Activated T-cell treated with anti-CD3 and anti-CD28 coated beads, Interleukin-2, amount 50 U/mL, for 24 hours (primary cell): ENCODE measurements around the gene PIPOX.

Experiments used
- DNase-seq: peaks from one replicate; pipeline ENCODE4 v3.0.0-alpha.2; 2020
- H3K27ac Mint-ChIP-seq: 2 replicates; pipeline ENCODE4 v1.8.0; 2020; ENCODE audit warnings: mild to moderate bottlenecking, mixed read lengths
- H3K27me3 Mint-ChIP-seq: 2 replicates; pipeline ENCODE4 v1.8.0; 2020; ENCODE audit warnings: mixed read lengths
- H3K36me3 Mint-ChIP-seq: 2 replicates; pipeline ENCODE4 v1.8.0; 2020; ENCODE audit warnings: low read depth, mixed read lengths
- H3K4me1 Mint-ChIP-seq: 2 replicates; pipeline ENCODE4 v1.8.0; 2020; ENCODE audit warnings: low read depth, mixed read lengths
- H3K4me3 Mint-ChIP-seq: 2 replicates; pipeline ENCODE4 v1.8.0; 2020; ENCODE audit warnings: mild to moderate bottlenecking, moderate library complexity, mixed read lengths
- H3K9me3 Mint-ChIP-seq: 2 replicates; pipeline ENCODE4 v1.8.0; 2020; ENCODE audit warnings: mixed read lengths

The PIPOX gene

DNA sequence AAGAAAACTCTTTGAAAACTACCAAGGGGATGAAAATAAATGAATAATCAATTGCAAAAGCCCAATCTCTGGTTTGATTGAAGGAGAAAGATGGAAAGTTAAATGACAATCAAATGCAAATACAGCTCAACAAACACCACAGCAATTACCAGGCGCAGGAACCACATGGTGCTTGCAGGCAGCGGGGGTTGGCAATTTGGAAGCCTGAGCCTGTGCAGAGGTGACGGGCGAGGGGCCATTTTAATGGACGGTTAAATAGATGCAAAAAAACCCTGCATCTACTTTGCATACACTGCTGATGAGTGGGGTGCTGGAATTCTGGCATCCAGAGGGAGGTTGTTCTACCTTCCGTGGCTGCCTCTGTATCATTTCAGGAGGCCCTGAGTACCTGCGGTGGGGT lies 32.4 kb upstream of the PIPOX start:
- Mint-ChIP-seq H3K27ac (no peak overlapping the region), H3K9me3 (no peaks in the 10 kb centered on the region), H3K36me3 (no peaks in the 10 kb centered on the region), H3K4me3 (no peak overlapping the region), H3K27me3 (peaks cover 41% of the 10 kb centered on the region), H3K4me1 (peaks cover 9% of the 10 kb centered on the region)
- DNase-seq = no peak

DNA sequence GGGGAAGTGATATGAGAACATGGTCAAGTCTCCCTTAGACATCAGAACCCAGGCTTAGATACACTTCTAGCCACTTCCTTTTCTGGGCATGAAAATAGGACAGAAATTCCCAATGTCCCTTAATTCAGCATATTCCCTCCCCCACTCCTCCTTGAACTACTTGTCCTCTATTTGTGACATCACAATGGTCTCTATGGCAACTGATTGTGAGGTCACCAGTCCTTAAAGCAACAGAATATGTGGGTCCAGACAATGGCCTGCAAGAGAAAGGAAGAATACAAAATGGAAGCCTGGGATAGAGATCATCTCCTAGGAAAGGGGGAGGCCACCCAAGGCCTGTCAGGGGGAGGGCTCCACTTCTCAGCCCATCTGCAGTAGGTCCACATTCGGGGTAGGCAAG lies 30.4 kb upstream of the PIPOX start:
- no peaks in the 10 kb centered on the region for H3K36me3 Mint-ChIP-seq
- H3K4me1 Mint-ChIP-seq = peaks cover 5% of the 10 kb centered on the region
- no peaks in the 10 kb centered on the region for H3K9me3 Mint-ChIP-seq
- no peak for DNase-seq
- H3K27ac Mint-ChIP-seq = no peak overlapping the region
- H3K4me3 Mint-ChIP-seq = no peak overlapping the region
- H3K27me3 Mint-ChIP-seq = peaks cover 34% of the 10 kb centered on the region

DNA sequence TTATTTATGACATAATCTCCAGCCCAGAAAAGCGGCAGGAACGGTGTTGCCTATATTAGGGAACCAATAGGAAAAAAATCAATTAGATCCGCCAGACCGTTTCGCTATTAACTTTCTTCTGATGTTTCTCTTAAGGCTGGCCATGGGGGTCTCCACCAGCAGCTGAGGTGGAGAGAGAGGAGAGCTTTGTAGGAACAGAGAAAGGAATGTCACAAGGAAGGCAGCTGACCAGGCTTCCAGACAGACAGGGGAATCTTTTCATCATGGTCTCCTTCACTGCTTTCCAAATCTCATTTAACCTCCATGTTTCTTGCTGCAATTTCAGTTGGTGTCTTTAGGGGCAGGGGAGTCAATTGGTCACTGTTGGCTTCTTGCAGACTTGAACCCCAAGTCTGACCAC lies 28.2 kb upstream of the PIPOX start:
- H3K4me1 Mint-ChIP-seq = peaks cover 10% of the 10 kb centered on the region
- DNase-seq = no peak

DNA sequence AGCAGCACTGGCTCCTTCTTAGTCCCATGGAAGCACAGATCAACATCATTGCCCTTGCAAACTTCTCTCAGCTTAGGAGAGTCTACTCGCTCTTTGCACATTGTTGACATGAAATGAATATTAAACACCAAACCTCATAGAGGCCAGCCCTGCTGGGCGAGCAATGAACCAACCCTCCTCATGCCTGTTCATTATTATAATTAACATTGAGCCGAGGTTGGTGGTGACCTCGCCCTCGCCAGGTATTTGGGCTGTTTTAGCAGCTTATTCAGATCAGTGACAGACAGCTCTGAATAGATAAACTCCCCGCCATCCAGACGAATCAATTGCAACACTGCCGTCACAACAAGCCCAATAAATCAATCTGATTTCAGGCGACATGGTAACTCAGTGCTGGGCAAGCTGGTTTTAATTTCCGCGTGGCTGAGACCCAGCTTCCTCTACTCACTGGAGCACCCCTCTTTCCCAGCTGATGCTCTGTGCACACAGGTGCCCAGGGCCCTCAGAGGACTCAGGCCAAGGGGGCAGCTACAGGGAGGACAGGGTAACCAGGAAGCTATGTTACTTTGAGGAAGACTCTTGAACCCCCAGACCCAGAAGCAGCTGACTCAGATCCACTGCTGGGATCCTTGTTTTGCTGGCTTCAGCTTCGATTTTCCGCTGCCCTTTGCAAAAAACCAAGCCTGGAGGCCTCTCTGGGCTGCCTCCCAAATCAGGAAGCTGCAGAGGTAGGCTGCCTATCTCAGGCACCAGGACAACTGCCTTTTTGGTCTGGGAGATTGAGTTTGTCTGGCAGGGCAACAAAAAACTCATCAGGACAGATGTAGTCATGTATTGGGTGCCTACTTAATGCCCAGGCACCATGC lies 26.4 kb upstream of the PIPOX start:
- peaks cover 46% of the 10 kb centered on the region for H3K27me3 Mint-ChIP-seq
- H3K4me3 Mint-ChIP-seq = no peak overlapping the region
- no peak for DNase-seq
- H3K36me3 Mint-ChIP-seq = no peaks in the 10 kb centered on the region
- H3K27ac Mint-ChIP-seq = no peak overlapping the region
- peaks cover 9% of the 10 kb centered on the region for H3K4me1 Mint-ChIP-seq
- no peaks in the 10 kb centered on the region for H3K9me3 Mint-ChIP-seq

More for the DNA sequence above, 28.2 kb upstream of the PIPOX start:
- H3K27me3 Mint-ChIP-seq = peaks cover 38% of the 10 kb centered on the region
- H3K9me3 Mint-ChIP-seq = no peaks in the 10 kb centered on the region
- H3K27ac Mint-ChIP-seq = no peak overlapping the region
- H3K4me3 Mint-ChIP-seq = no peak overlapping the region
- no peaks in the 10 kb centered on the region for H3K36me3 Mint-ChIP-seq

DNA sequence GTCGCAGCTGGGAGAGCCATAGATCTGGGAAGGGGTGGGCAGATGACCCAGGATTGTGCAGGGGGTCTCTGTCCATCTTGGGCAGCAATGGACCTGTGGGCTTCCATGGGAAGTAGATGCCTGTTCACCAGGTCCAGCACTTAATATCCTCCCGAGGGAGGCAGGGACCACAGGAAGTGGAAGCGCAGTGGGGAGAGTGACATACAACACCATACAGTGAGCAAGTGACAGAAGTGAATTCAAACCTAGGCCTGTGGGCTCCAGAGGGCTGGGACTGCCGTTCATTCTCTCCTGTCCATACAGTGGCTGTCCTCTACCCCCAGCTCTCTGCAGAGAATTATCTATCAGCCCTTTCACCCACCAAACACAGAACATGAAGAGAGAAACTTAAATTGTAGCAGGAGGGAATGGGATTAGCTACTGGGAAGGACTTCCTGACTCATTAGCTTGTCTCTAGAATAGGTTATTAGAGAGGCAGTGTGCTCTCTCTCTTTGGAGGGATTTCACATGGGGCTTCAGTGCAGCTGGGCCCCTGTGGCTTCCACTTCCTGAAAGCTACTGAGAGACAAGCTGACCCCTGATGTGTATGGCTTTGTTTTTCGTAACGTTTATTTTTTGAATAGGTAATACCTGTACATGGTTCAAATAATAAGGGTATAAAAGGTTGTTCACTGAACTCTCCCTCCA lies 24.0 kb upstream of the PIPOX start:
- Mint-ChIP-seq H3K9me3 (no peaks in the 10 kb centered on the region), H3K4me1 (peaks cover 5% of the 10 kb centered on the region), H3K4me3 (no peak overlapping the region), H3K27ac (no peak overlapping the region), H3K27me3 (peaks cover 60% of the 10 kb centered on the region), H3K36me3 (no peaks in the 10 kb centered on the region)
- no peak for DNase-seq

DNA sequence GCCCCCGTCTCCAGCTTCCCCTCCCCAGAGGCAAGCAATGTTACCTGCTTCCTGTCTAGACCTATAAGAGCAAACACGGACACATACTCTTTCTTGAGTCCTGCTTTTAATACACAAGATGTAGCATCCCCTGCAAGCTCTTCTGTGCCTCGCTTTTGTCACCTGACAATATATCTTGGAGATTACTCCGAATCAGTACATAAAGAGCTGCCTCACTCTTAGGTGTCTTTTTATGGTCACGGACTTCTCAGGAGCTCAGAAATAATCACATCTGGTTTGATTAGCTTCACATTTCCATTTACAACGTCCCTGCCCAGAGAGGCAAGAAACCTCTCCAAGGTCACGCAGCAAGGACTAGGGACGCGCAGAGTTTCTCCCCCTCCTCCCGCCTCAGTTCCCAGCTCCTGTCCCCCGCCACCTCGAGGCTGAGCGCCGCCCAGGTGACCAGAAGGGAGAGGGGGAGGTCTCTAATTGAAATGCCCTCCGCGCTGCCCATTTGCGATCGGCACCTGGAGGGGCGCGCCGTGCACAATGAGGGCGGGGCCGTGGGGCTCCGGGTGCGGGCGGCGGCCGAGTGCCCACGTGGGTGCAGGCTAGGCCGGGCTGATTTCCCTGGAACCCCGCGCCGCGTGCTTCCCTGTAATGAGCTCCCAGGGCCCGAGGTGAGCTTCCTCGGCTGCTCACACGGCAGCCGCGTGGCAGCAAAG lies 23.3 kb upstream of the PIPOX start:
- Mint-ChIP-seq H3K4me3 (no peak overlapping the region), H3K9me3 (no peaks in the 10 kb centered on the region), H3K27ac (no peak overlapping the region), H3K36me3 (no peaks in the 10 kb centered on the region), H3K4me1 (peaks cover 5% of the 10 kb centered on the region), H3K27me3 (peaks cover 67% of the 10 kb centered on the region)
- no peak for DNase-seq

DNA sequence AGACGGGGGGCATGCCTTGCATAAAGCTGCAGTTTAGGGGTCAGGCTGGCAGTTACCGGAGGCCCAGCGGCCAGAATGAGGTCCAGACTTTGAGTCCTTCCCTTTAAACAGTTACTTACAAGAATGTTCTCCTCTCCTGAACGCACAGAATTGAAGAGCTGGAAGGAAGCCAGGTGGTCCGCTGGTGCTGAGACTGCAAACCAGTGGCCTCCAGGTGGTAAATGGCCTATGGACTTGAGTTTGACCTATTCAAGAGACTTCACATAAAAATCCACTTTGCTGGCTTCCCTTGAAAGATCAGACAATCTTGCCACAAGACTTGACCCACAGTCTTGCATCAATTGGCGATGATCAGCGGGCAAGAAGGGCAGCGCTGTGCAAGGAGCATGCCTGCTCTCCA lies 22.4 kb upstream of the PIPOX start:
- Mint-ChIP-seq H3K36me3 (no peaks in the 10 kb centered on the region), H3K4me1 (peaks cover 5% of the 10 kb centered on the region), H3K27me3 (peaks cover 72% of the 10 kb centered on the region), H3K9me3 (no peaks in the 10 kb centered on the region), H3K27ac (no peak overlapping the region), H3K4me3 (no peak overlapping the region)
- DNase-seq = no peak

DNA sequence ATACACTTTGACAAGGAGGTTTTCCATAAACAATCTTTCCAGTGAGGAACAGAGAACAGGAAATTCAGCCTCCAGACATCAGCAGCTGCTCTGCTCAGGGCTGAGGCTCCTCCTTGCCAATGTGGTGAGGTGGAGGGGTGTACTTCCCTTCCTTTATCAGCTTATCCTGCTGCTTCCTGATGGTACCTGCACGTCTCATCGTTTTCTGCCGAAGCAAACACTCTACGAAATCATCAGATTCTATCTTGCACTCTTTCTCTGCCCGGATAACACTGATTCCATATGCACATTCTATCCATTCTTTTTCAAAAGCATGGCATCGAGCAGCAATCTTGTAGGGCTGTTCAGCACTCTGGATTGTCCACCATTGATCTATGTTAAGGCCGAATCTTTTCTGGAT lies 21.7 kb upstream of the PIPOX start:
- peaks cover 70% of the 10 kb centered on the region for H3K27me3 Mint-ChIP-seq

DNA sequence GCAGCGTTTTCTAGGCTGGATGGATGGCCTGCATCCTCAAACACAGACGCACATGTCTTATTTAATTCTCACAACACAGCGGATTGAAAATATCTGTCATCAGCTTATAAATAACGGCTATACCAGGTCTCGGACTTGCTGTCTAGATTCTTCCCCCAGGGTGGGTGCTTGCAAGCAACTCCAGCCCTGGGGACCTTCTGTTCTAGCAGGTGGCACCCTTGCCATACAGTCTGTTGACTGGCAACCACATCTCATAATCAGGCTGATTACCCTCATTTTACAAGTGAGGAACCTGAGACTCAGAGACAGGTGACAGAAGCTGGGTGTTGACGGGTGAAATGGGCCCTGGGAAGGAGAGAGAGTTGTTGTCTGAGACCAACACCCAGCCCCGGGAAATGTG lies 20.9 kb upstream of the PIPOX start:
- Mint-ChIP-seq H3K4me3 (no peak overlapping the region), H3K9me3 (no peaks in the 10 kb centered on the region), H3K36me3 (no peaks in the 10 kb centered on the region), H3K27me3 (peaks cover 72% of the 10 kb centered on the region), H3K4me1 (peaks cover 5% of the 10 kb centered on the region), H3K27ac (no peak overlapping the region)
- no peak for DNase-seq

More for the DNA sequence above, 21.7 kb upstream of the PIPOX start:
- peaks cover 5% of the 10 kb centered on the region for H3K4me1 Mint-ChIP-seq
- no peak overlapping the region for H3K4me3 Mint-ChIP-seq
- H3K9me3 Mint-ChIP-seq = no peaks in the 10 kb centered on the region
- no peak for DNase-seq
- H3K36me3 Mint-ChIP-seq = no peaks in the 10 kb centered on the region
- no peak overlapping the region for H3K27ac Mint-ChIP-seq

DNA sequence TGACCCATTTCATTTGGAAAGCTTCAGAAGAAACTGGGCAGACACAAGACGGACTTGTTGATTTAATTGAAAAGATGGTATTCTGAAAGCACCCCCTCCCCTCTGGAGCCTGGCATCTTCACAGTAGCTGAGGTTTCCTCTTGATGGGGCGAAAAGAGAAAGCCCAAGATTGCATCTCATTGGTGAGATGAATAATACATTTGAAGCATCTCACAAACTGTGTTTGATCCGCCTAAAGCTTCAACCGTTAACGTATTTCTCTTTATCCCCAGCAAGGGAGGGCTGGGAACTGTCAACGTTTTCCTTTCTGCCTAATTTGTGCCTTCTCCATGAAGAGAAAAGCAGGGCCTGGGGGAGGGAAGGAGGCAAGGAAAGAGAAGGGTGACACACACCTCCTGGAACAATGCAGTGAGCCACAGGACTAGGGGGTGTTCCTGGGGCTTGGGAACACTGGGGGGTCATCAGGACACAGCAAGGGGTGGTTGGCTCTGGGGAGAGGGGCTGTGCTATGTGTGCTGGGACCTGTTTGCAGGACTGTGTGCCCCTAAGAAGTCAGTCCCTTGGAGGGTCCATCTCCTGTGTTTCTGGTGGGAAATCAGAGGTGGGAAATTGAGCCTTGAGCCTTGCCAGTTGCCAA lies 18.5 kb upstream of the PIPOX start:
- Mint-ChIP-seq H3K4me1 (peaks cover 3% of the 10 kb centered on the region), H3K27me3 (peaks cover 66% of the 10 kb centered on the region), H3K4me3 (no peak overlapping the region), H3K36me3 (no peaks in the 10 kb centered on the region), H3K27ac (no peak overlapping the region), H3K9me3 (no peaks in the 10 kb centered on the region)
- no peak for DNase-seq

DNA sequence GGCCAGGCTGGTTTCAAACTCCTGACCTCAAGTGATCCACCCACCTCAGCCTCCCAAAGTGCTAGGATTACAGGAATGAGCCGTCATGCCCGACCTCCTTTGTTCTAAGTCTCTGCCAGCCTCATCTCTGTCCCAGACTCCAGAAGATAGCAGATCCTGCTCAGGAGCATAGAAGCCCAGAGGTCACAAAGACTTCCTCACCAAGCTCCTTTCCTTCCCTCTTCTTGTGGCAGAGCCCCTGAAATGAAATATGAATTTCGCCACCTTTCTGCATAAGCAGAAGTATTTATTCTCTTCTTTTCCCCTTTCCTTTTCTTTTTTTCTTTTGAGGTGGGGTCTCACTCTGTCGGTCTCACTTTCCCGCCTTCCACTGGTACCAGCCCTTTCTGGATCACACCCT lies 11.5 kb upstream of the PIPOX start:
- Mint-ChIP-seq H3K36me3 (no peaks in the 10 kb centered on the region), H3K27me3 (peaks cover 76% of the 10 kb centered on the region), H3K27ac (no peak overlapping the region), H3K9me3 (peaks cover 8% of the 10 kb centered on the region), H3K4me1 (no peaks in the 10 kb centered on the region), H3K4me3 (no peak overlapping the region)
- no peak for DNase-seq

DNA sequence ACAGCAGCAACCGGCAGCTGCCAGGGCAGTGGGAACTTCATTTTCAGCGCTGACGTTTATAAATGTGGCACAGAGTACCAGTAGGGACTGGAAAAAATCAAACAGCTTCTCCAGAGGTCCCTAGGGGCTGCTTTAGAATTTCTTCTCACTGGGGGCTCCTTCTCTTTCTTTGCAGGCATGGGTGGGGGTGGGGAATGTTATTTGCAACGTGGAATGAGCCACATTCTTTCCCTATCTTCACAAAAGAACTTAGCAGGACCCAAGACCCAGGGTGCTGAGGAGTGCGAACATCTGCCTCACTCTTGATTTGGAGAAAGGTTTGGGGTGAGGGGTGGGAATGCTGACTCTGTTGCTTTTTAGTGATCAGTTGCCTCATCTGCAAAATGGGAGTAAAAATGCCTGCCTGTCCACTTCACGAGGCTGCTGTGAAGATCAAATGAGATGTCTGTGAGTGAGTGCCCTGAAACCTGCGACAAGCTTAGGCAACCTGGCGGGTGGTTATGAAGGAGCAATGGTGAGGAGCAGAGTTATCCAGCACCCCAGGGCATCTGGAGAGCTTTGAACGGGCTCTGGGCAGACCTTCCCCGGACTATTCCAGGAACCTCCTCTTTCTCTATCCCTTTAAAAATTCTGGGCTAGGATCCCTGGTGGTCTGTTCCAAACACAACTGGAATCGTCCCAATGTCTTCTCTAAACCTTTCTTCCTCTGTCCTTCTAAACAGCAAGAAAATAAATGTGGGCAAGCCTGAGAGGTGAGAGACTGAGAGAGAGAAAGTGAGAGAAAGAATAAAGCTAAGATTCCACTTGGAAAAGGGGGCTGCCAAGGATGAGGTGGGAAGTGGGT lies 10.7 kb upstream of the PIPOX start:
- no peak for DNase-seq
- Mint-ChIP-seq H3K4me1 (no peaks in the 10 kb centered on the region), H3K9me3 (peaks cover 8% of the 10 kb centered on the region), H3K27me3 (peaks cover 70% of the 10 kb centered on the region), H3K27ac (no peak overlapping the region), H3K4me3 (no peak overlapping the region), H3K36me3 (no peaks in the 10 kb centered on the region)

DNA sequence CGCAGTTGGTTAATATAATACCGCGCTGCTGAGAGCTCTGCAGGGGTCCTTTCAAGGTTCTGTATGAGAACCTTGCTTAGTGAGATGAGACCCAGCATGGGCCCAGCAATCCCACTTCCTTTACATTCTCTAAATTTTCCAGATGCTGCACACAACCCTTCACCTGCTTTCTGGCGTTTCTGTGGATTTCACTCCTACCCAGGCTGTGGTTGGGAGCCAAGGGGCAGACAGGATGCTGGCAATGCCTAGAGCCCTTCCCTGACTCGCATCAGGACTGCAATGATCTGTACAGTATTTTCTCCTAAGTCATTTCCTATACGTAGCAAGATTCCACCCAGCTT lies 10.1 kb upstream of the PIPOX start:
- H3K4me3 Mint-ChIP-seq = no peak overlapping the region

DNA sequence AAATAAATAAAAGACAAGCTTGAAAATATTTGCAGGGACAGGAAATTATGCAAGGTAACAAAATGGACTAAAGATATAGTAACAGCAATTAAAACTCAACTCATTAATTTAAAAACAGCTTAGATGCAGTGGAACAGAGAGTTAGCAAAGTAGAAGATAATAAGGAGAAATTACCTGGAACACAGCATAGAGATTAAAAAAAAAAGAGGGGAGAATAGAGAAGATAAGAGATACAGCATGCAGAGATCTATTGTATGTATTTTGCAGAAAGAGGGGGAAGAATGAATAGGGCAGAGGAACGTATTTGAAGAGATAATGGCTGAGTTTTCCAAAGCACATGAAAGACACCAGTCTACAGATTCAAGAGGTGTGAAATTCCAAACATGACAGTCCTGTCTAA lies 8.4 kb upstream of the PIPOX start:
- Mint-ChIP-seq H3K4me1 (no peaks in the 10 kb centered on the region), H3K27ac (no peak overlapping the region), H3K36me3 (no peaks in the 10 kb centered on the region), H3K4me3 (no peak overlapping the region), H3K9me3 (peaks cover 8% of the 10 kb centered on the region), H3K27me3 (peaks cover 56% of the 10 kb centered on the region)
- DNase-seq = no peak

More for the DNA sequence above, 10.1 kb upstream of the PIPOX start:
- no peaks in the 10 kb centered on the region for H3K4me1 Mint-ChIP-seq
- H3K27me3 Mint-ChIP-seq = peaks cover 66% of the 10 kb centered on the region
- H3K27ac Mint-ChIP-seq = no peak overlapping the region
- H3K36me3 Mint-ChIP-seq = no peaks in the 10 kb centered on the region
- DNase-seq = no peak
- peaks cover 8% of the 10 kb centered on the region for H3K9me3 Mint-ChIP-seq
